Karpas-422 (cell line): ENCODE measurements around the gene CHAD. TPM values are rescaled to one million over a fixed set of nuclear protein-coding genes. Genes with fewer than 3 reads are reported as not detected.
"Not testable (repeated sequence)": the region's sequence is repeated elsewhere in the genome, so short reads cannot be mapped to it uniquely, and the experiment has no call there.

Experiments used
- DNase-seq: peaks from one replicate; pipeline ENCODE4 v3.0.0-alpha.2; 2015
- H2AFZ ChIP-seq: fragments of 200-600 bp; sonication (generic); 2 replicates; pipeline ENCODE4 v1.6.1; 2014; ENCODE audit warnings: antibody characterized with exemption, low read length, mixed read lengths
- H3K27ac ChIP-seq: fragments of 200-600 bp; sonication (generic); 2 replicates; pipeline ENCODE4 v1.5.1; 2014; ENCODE audit warnings: mild to moderate bottlenecking, low read length, moderate library complexity
- H3K27me3 ChIP-seq: fragments of 200-600 bp; sonication (generic); 2 replicates; pipeline ENCODE4 v1.6.1; 2014; ENCODE audit warnings: low read length, mixed read lengths
- H3K36me3 ChIP-seq: fragments of 200-600 bp; sonication (generic); 2 replicates; pipeline ENCODE4 v1.6.1; 2014; ENCODE audit warnings: low read length, mixed read lengths; ENCODE audit not compliant: insufficient read depth
- H3K4me1 ChIP-seq: fragments of 200-600 bp; sonication (generic); 2 replicates; pipeline ENCODE4 v1.6.1; 2014; ENCODE audit warnings: mild to moderate bottlenecking, low read length, mixed read lengths
- H3K4me2 ChIP-seq: fragments of 200-600 bp; sonication (generic); 2 replicates; pipeline ENCODE4 v1.6.1; 2014; ENCODE audit warnings: low read length, low read depth, mild to moderate bottlenecking; ENCODE audit not compliant: poor library complexity, severe bottlenecking
- H3K4me3 ChIP-seq: fragments of 200-600 bp; sonication (generic); 2 replicates; pipeline ENCODE4 v1.5.1; 2014; ENCODE audit warnings: mild to moderate bottlenecking, antibody characterized with exemption, low read length, mixed read lengths
- H3K79me2 ChIP-seq: fragments of 200-600 bp; sonication (generic); 2 replicates; pipeline ENCODE4 v1.6.1; 2014; ENCODE audit warnings: mild to moderate bottlenecking, low read length, mixed read lengths
- H3K9ac ChIP-seq: fragments of 200-600 bp; sonication (generic); 2 replicates; pipeline ENCODE4 v1.6.0; 2014; ENCODE audit warnings: low read length
- H3K9me2 ChIP-seq: fragments of 200-600 bp; sonication (generic), shearing (Covaris generic); replicated peaks from 2 replicates; pipeline ENCODE4 v1.6.0; 2014; ENCODE audit warnings: mild to moderate bottlenecking, low read length, moderate library complexity; ENCODE audit not compliant: insufficient read depth
- H3K9me3 ChIP-seq: fragments of 300-700, 200-600 bp; sonication (generic); 2 replicates; pipeline ENCODE4 v1.6.1; 2014; ENCODE audit warnings: low read length, mixed read lengths
- H4K20me1 ChIP-seq: fragments of 200-600 bp; sonication (generic); 2 replicates; pipeline ENCODE4 v1.6.1; 2014; ENCODE audit warnings: mild to moderate bottlenecking, antibody characterized with exemption, low read length, low read depth; ENCODE audit not compliant: insufficient read depth
- total RNA-seq: library from RNA; depleted of rRNA; stranded (reverse); fragments of >200 nt; shearing (Covaris generic); gene quantifications from 2 replicates; pipeline ENCODE4 v1.2.3, GENCODE V29; 2014; ENCODE audit warnings: low replicate concordance

The CHAD gene
- total RNA-seq, 1 experiment from 2014 or later, result not detected

- no peaks in the 10 kb centered on the region for H3K9me3 ChIP-seq
- peaks cover 4% of the 10 kb centered on the region for H3K79me2 ChIP-seq
- H3K4me1 ChIP-seq, result peaks cover 15% of the 10 kb centered on the region
- peaks cover 3% of the 10 kb centered on the region; the same call in 1 of the 2 replicates for H3K36me3 ChIP-seq
- H3K4me3 ChIP-seq, result no peak overlapping the region
- no peak overlapping the region for H3K9ac ChIP-seq
- no peak overlapping the region for H2AFZ ChIP-seq
- no peaks in the 10 kb centered on the region for H3K9me2 ChIP-seq
- H4K20me1 ChIP-seq, result no peaks in the 10 kb centered on the region
- no peak overlapping the region for H3K4me2 ChIP-seq
- H3K27ac ChIP-seq, result no peak overlapping the region
- H3K27me3 ChIP-seq, result no peaks in the 10 kb centered on the region
- DNase-seq, result no peak
Measured at GRCh38 chr17:50474523-50474922, 5.8 kb upstream of the CHAD start.

GRCh38 chr17:50473901-50474300 lies 5.2 kb upstream of the CHAD start:
- Histone ChIP-seq H2AFZ (no peak overlapping the region), H3K36me3 (peaks cover 3% of the 10 kb centered on the region; the same call in 1 of the 2 replicates), H3K4me1 (peaks cover 11% of the 10 kb centered on the region), H3K79me2 (no peaks in the 10 kb centered on the region; the same call in 1 of the 2 replicates), H3K4me2 (no peak overlapping the region), H3K27ac (no peak overlapping the region), H4K20me1 (no peaks in the 10 kb centered on the region), H3K4me3 (no peak overlapping the region), H3K27me3 (no peaks in the 10 kb centered on the region), H3K9me2 (no peaks in the 10 kb centered on the region), H3K9ac (no peak overlapping the region), H3K9me3 (no peaks in the 10 kb centered on the region)
- no peak for DNase-seq

GRCh38 chr17:50472761-50473161 lies 4.1 kb upstream of the CHAD start:
- H3K36me3 ChIP-seq, H3K9me2 ChIP-seq, H3K9ac ChIP-seq, H3K27ac ChIP-seq, H3K4me3 ChIP-seq, H3K9me3 ChIP-seq, H3K27me3 ChIP-seq, H3K4me1 ChIP-seq, H3K79me2 ChIP-seq, DNase-seq, H3K4me2 ChIP-seq, H2AFZ ChIP-seq, H4K20me1 ChIP-seq: not testable (repeated sequence)

GRCh38 chr17:50472286-50472685 lies 3.6 kb upstream of the CHAD start:
- Histone ChIP-seq H3K4me1 (no peaks in the 10 kb centered on the region), H3K4me3 (no peak overlapping the region), H3K4me2 (no peak overlapping the region), H3K27me3 (no peaks in the 10 kb centered on the region), H3K36me3 (peaks cover 3% of the 10 kb centered on the region; the same call in 1 of the 2 replicates), H3K9me3 (no peaks in the 10 kb centered on the region), H3K9ac (no peak overlapping the region), H3K79me2 (no peaks in the 10 kb centered on the region), H4K20me1 (no peaks in the 10 kb centered on the region), H3K9me2 (no peaks in the 10 kb centered on the region), H3K27ac (no peak overlapping the region), H2AFZ (no peak overlapping the region)
- no peak for DNase-seq

- Histone ChIP-seq H3K9me3 (no peaks in the 10 kb centered on the region), H2AFZ (no peak overlapping the region), H3K4me1 (no peaks in the 10 kb centered on the region), H3K27me3 (no peaks in the 10 kb centered on the region), H3K36me3 (peaks cover 3% of the 10 kb centered on the region; the same call in 1 of the 2 replicates), H3K79me2 (no peaks in the 10 kb centered on the region), H3K9me2 (no peaks in the 10 kb centered on the region), H3K27ac (no peak overlapping the region), H4K20me1 (no peaks in the 10 kb centered on the region), H3K4me2 (no peak overlapping the region), H3K4me3 (no peak overlapping the region), H3K9ac (no peak overlapping the region)
- DNase-seq, result no peak
Measured at GRCh38 chr17:50471009-50471905, 2.6 kb upstream of the CHAD start.

GRCh38 chr17:50470426-50470825 lies 1.7 kb upstream of the CHAD start:
- no peaks in the 10 kb centered on the region for H4K20me1 ChIP-seq
- H3K36me3 ChIP-seq, result peaks cover 3% of the 10 kb centered on the region; the same call in 1 of the 2 replicates
- H3K27ac ChIP-seq, result no peak overlapping the region
- H3K4me1 ChIP-seq, result no peaks in the 10 kb centered on the region
- H3K79me2 ChIP-seq, result no peaks in the 10 kb centered on the region
- no peaks in the 10 kb centered on the region for H3K27me3 ChIP-seq
- H2AFZ ChIP-seq, result no peak overlapping the region
- no peak for DNase-seq
- no peak overlapping the region for H3K4me3 ChIP-seq
- no peak overlapping the region for H3K9ac ChIP-seq
- no peak overlapping the region for H3K4me2 ChIP-seq
- no peaks in the 10 kb centered on the region for H3K9me2 ChIP-seq
- no peaks in the 10 kb centered on the region for H3K9me3 ChIP-seq

GRCh38 chr17:50469671-50470305 lies 1.1 kb upstream of the CHAD start:
- no peak for DNase-seq
- H3K9ac ChIP-seq, result no peak overlapping the region
- H3K9me2 ChIP-seq, result no peaks in the 10 kb centered on the region
- no peaks in the 10 kb centered on the region for H4K20me1 ChIP-seq
- H3K4me2 ChIP-seq, result no peak overlapping the region
- no peaks in the 10 kb centered on the region for H3K4me1 ChIP-seq
- no peaks in the 10 kb centered on the region for H3K79me2 ChIP-seq
- no peak overlapping the region for H3K4me3 ChIP-seq
- H2AFZ ChIP-seq, result no peak overlapping the region
- peaks cover 3% of the 10 kb centered on the region; the same call in 1 of the 2 replicates for H3K36me3 ChIP-seq
- H3K27me3 ChIP-seq, result no peaks in the 10 kb centered on the region
- no peak overlapping the region for H3K27ac ChIP-seq
- H3K9me3 ChIP-seq, result no peaks in the 10 kb centered on the region

GRCh38 chr17:50469208-50469605 lies 527 bp upstream of the CHAD start:
- peaks cover 3% of the 10 kb centered on the region; the same call in 1 of the 2 replicates for H3K36me3 ChIP-seq
- H4K20me1 ChIP-seq, result no peaks in the 10 kb centered on the region
- no peak overlapping the region for H3K4me2 ChIP-seq
- H3K9me3 ChIP-seq, result no peaks in the 10 kb centered on the region
- no peaks in the 10 kb centered on the region for H3K9me2 ChIP-seq
- no peaks in the 10 kb centered on the region for H3K79me2 ChIP-seq
- H3K9ac ChIP-seq, result no peak overlapping the region
- no peak for DNase-seq
- H3K4me3 ChIP-seq, result no peak overlapping the region
- no peaks in the 10 kb centered on the region for H3K27me3 ChIP-seq
- no peak overlapping the region for H3K27ac ChIP-seq
- H3K4me1 ChIP-seq, result no peaks in the 10 kb centered on the region
- no peak overlapping the region for H2AFZ ChIP-seq
